HG02885 (cell line): Measurements from ENCODE around the gene CCSER2.
A peak's percentile ranks its signal among the peaks of the same experiment; 100 is the strongest.
"Not testable (repeated sequence)": the region's sequence is repeated elsewhere in the genome, so short reads cannot be mapped to it uniquely, and the experiment has no call there.

ENCODE experiments used
- ATAC-seq: cut with Tn5 transposase; IDR thresholded peaks from one replicate; pipeline ENCODE4 v1.9.1; 2021; ENCODE audit warnings: mild to moderate bottlenecking; ENCODE audit not compliant: unreplicated experiment, poor library complexity

Gene CCSER2

GRCh38 chr10:84328418-84329195 is at the start of gene CCSER2:
TSS of gene CCSER2 (plus strand) at chr10:84328589. CDS start at chr10:84371053, 42,464 bp downstream.
- peak; percentile 68 for ATAC-seq

GRCh38 chr10:84279876-84280475 is 48.4 kb upstream of the CCSER2 start:
- not testable (repeated sequence) for ATAC-seq

- ATAC-seq, result no peak
Observed at GRCh38 chr10:84286695-84287094, 41.7 kb upstream of the CCSER2 start.

DNA sequence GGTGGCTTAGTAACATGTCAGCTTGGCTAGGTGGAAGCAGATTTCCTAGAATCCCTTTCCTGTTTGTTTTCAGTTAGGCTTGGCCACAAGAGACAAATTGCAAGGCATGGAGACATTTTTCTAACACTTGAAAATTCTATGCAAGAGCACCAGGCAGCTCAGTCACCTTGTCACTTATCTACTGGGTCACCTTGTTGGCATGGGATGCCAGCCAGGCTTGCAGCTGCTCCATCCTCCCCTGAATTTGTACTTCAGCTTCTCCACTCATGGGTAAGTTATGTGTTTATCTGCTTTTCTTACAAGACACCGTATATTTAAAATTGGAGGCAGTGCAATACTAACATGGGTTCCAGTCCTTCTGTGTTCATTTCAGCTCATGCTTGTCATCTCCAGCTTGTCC is 40.2 kb upstream of the CCSER2 start:
- no peak for ATAC-seq

DNA sequence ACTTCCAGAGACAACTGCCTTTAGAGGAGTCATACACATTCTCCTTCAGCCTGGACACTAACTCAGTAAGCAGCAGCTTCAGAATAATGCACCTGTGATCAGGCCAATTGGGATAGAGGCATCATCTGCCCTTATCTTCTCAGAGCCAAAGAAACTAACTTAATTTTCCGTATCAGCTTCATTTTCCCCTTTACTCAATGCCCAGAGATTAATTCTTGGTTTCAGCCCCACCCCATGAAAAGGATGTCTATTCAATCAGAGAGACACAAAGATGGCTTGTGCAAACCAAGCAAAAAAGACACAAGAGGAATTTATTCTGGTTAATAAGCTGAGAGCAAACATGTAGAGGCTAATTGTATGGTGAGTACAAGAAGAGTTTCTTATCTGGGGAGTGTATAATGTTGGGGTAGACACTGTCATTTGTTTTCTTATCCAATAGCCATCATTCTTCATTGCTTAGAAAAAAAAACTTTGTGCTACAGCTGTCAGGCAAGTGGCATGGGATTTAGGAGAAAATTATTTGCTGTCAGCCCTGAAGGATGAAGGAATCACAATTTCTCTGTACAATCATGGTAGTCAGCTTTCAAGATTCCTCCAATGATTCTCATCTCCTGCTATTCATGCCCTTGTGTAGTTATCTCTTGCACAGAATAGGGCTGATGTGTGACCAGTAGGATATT is 38.7 kb upstream of the CCSER2 start:
- no peak for ATAC-seq

- ATAC-seq, result no peak
Observed at GRCh38 chr10:84290235-84290634, 38.2 kb upstream of the CCSER2 start.

- no peak for ATAC-seq
Observed at GRCh38 chr10:84291384-84291783, 37.0 kb upstream of the CCSER2 start.

GRCh38 chr10:84292502-84292901 is 35.9 kb upstream of the CCSER2 start:
- ATAC-seq, result peak; percentile 79

- no peak for ATAC-seq
Observed at GRCh38 chr10:84293171-84293570, 35.2 kb upstream of the CCSER2 start.

DNA sequence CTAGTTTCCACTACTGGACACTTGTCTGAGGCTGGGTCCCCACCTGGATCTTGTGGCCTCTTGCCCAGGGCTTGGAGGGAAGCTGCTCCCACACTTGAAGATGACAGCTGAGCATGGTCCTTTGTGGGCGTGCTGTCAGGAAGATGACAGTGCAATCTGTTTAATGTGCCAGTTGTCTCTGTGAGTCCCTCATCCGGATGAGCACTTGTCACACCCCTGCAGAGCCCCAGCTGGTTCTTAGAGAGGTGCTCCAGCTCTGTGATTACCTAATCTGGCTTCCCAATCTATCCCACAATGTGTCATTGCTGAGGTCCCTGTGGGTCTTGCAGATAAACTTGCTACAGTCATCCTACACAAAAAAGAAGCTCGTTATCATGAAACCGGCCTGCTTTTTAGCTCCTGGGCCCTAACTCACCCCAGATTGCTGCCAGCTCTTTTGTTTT is 34.8 kb upstream of the CCSER2 start:
- ATAC-seq, result no peak

DNA sequence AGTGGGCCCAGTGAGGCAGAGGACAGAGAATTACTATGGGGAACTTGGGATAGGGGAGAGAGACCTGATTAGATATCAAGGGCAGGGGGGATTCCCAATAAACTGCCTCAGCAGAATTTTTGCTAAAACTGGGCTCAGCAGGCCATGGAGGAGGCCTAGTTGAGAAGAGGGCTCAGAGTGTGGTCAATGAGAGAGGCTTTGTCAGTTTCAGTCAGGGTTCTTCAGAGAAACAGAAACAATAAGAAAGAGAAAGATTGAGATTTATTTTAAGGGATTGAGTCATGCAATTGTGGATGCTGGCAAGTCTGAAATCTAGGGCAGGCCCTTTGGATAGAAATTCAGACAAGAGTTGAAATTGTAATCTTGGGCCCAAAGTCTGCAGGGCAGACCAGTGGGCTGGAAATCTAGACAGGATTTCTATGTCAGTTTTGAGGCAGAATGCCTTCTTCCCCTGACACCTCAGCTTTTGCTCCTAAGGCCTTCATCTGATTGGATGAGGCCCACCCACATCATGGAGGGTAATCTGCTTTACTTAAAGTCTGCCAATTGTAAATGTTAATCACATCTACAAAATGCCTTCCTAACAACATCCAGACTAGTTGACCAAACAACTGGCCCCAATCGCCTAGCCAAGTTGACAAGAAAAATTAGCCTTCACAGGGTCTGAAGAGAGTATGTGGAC is 33.5 kb upstream of the CCSER2 start:
- peak; percentile 79 for ATAC-seq

GRCh38 chr10:84296091-84296981 is 32.1 kb upstream of the CCSER2 start:
- no peak for ATAC-seq

GRCh38 chr10:84298057-84298456 is 30.3 kb upstream of the CCSER2 start:
- no peak for ATAC-seq

- ATAC-seq, result no peak
Observed at GRCh38 chr10:84302223-84302622, 26.2 kb upstream of the CCSER2 start.

DNA sequence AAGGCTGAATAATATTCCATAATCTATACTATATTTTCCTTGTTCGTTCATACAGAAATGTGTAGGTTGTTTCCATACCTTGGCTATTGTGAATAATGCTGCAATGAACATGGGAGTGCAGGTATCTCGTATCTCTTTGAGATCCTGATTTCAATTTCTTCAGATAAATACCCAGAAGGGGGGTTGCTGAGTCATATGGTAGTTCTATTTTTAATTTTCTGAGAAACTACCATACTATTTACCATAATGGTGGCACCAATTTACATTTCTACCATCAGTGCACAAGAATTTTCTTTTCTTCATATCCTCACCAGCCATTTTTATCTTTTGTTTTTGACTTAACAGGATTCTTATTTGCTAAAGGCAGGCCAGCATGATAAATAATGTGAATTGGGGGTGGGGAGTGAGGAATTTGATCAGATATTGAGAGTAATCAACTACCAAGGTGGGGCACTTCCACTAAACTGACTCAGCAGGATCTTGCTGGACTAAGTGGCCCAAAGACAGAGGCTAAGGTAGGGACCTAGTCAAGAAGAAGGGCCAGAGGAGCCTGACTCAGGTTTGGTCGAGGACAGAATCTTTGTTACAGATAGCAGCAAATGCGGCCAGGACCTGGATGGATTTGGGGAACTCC is 21.5 kb upstream of the CCSER2 start:
- no peak for ATAC-seq

DNA sequence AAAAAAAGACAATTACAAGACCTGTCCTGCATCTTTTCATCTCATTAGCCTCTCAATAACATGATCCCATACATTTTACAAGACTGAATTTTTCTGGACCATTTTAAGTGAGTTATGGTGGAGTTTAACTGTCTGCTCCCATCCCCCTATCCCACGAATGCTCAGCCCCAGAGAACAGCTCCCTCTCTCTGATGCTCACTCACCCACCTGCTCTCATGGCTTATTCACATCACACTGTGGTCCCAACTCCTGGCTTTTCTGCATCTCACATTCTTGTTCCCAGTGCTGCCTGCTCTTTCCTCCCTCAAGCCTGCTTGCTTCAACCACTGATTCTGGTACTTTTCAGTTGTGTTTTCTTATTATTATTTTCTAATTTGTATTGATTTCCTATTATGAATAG is 20.4 kb upstream of the CCSER2 start:
- ATAC-seq, result no peak

DNA sequence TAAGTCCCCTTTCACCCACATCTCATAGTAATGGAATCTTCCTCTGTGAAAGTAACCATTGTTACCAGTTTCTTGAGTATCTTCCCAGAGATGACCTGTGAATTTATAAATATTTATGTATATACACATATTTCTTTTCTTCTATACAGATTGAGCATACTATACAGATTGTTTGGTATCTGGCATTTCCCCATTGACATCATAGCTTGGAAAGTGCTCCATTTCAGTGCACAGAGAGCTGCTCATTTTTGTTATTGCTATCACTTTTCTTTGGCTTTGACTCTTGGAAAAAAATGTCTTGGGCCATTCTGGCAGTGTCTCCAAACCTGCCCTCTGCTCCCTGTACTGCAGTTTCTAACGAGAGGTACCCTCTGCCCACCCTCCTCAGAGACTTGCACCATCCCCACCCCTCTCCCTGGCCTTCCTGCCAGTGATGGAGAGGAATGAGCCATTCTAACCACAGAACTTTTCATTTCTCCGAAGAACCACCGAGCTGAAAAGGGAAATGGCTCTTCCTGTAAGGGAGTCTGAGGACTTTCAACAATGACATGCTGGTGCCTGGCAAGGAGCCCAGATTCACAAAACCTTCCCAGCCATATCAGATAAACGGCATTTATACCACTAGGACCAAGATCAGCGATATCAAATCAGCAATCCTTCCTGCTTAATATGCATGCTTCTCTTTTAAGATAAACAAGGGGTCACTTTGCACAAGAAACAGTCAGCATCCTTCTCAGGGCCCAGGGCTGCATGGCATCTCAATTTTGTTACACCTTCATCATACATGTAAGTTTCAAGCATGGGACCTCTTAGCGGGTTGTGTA is 19.7 kb upstream of the CCSER2 start:
- ATAC-seq, result peak; percentile 71

DNA sequence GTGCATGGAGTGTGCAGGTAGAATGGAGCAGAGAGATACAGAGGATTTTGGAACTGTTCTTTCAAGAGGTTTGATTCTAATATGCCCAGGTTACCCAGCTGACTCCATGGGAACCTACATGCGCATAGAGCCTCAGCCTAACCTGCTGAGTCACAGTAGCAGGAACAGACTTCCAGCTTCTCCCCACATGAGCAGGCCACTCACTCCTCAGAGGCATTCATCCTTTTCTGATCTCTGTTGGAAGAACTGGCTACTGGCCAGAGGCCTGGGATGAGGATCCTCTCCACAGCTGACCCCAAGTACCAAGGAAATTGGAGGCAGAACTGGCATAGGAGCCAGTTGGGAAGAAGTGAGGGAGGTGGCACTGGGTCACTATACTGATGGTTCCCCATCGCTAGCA is 17.9 kb upstream of the CCSER2 start:
- ATAC-seq, result no peak

- no peak for ATAC-seq
Observed at GRCh38 chr10:84311576-84311975, 16.8 kb upstream of the CCSER2 start.
